Measurements from ENCODE around the gene LYL1. TPM values are rescaled to one million over a fixed set of nuclear protein-coding genes. Genes with fewer than 3 reads are reported as not detected.
A peak's percentile ranks its signal among the peaks of the same experiment; 100 is the strongest.

Gene LYL1
- total and polyA plus RNA-seq, 9 of the 15 experiments (the other 6 are each of a cell fraction or from before 2014, with no cell fraction given): 1.3 to 266 (median 34.0) TPM

GRCh38 chr19:13117772-13118423 lies 15.2 kb upstream of the LYL1 start, which contains the start of gene NACC1 (continued):
- TF ChIP-seq ZBTB11 (CRISPR knock-in tag; IDR thresholded peaks at IDR 0.05): peak in 1 of 3 experiments; percentile 87; a peak in 2 of 6 replicates
- TF ChIP-seq TCF15 (CRISPR knock-in tag; IDR thresholded peaks at IDR 0.05): no peak
- TF ChIP-seq ID3 (CRISPR knock-in tag; IDR thresholded peaks at IDR 0.05): no peak
- peak; percentile 43; the same call in 1 of the 2 replicates for TF ChIP-seq ID3 (tag; IDR thresholded peaks at IDR 0.05)
- TF ChIP-seq ZNF75A (CRISPR knock-in tag; IDR thresholded peaks at IDR 0.05): no peak
- no peak for TF ChIP-seq PHB2 (IDR thresholded peaks at IDR 0.05; ENCODE audit: low read depth)
- TF ChIP-seq, protein P1, sequence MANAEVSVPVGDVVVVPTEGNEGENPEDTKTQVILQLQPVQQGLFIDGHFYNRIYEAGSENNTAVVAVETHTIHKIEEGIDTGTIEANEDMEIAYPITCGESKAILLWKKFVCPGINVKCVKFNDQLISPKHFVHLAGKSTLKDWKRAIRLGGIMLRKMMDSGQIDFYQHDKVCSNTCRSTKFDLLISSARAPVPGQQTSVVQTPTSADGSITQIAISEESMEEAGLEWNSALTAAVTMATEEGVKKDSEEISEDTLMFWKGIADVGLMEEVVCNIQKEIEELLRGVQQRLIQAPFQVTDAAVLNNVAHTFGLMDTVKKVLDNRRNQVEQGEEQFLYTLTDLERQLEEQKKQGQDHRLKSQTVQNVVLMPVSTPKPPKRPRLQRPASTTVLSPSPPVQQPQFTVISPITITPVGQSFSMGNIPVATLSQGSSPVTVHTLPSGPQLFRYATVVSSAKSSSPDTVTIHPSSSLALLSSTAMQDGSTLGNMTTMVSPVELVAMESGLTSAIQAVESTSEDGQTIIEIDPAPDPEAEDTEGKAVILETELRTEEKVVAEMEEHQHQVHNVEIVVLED (CRISPR knock-in tag; IDR thresholded peaks at IDR 0.05): peak; percentile 63
- TF ChIP-seq TBP (optimal IDR thresholded peaks at IDR 0.05; ENCODE audit: low read depth, low read length): peak; percentile 68
- TF ChIP-seq, protein P2, sequence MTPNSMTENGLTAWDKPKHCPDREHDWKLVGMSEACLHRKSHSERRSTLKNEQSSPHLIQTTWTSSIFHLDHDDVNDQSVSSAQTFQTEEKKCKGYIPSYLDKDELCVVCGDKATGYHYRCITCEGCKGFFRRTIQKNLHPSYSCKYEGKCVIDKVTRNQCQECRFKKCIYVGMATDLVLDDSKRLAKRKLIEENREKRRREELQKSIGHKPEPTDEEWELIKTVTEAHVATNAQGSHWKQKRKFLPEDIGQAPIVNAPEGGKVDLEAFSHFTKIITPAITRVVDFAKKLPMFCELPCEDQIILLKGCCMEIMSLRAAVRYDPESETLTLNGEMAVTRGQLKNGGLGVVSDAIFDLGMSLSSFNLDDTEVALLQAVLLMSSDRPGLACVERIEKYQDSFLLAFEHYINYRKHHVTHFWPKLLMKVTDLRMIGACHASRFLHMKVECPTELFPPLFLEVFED (CRISPR knock-in tag; conservative IDR thresholded peaks at IDR 0.05): no peak
- TF ChIP-seq, protein P3, sequence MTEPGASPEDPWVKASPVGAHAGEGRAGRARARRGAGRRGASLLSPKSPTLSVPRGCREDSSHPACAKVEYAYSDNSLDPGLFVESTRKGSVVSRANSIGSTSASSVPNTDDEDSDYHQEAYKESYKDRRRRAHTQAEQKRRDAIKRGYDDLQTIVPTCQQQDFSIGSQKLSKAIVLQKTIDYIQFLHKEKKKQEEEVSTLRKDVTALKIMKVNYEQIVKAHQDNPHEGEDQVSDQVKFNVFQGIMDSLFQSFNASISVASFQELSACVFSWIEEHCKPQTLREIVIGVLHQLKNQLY (CRISPR knock-in tag; conservative IDR thresholded peaks at IDR 0.05): no peak
- TF ChIP-seq RBM34 (IDR thresholded peaks at IDR 0.05; ENCODE audit: borderline replicate concordance, insufficient read depth, low read length): no peak
- TF ChIP-seq ARNT (IDR thresholded peaks at IDR 0.05): 0 out of 4 replicates have a peak, but pooled peaks of 1 of the 2 experiments have one; percentile 37
- TF ChIP-seq SIN3A (IDR thresholded peaks at IDR 0.05; ENCODE audit: borderline replicate concordance in 2 of 2, control insufficient read depth in 1 of 2, low read depth in 2 of 2, low read length in 2 of 2): peak in 1 of 2 experiments; percentile 33; a peak in 1 of 4 replicates
- peak; percentile 73; the same call in 1 of the 2 replicates for TF ChIP-seq NBN (IDR thresholded peaks at IDR 0.05; ENCODE audit: low read depth)

Data from K562 (cell line).